SKM-1 treated with dmso at 0.1 percent for 144 hours (cell line): ENCODE results near the gene LRRC10B.
"Not testable (repeated sequence)": the region's sequence is repeated elsewhere in the genome, so short reads cannot be mapped to it uniquely, and the experiment has no call there.

ENCODE experiments used
- DNase-seq: peaks from one replicate; lab custom pipeline; 2025; ENCODE audit not compliant: unreplicated experiment; lab: John Stamatoyannopoulos, UW

The LRRC10B gene

DNA sequence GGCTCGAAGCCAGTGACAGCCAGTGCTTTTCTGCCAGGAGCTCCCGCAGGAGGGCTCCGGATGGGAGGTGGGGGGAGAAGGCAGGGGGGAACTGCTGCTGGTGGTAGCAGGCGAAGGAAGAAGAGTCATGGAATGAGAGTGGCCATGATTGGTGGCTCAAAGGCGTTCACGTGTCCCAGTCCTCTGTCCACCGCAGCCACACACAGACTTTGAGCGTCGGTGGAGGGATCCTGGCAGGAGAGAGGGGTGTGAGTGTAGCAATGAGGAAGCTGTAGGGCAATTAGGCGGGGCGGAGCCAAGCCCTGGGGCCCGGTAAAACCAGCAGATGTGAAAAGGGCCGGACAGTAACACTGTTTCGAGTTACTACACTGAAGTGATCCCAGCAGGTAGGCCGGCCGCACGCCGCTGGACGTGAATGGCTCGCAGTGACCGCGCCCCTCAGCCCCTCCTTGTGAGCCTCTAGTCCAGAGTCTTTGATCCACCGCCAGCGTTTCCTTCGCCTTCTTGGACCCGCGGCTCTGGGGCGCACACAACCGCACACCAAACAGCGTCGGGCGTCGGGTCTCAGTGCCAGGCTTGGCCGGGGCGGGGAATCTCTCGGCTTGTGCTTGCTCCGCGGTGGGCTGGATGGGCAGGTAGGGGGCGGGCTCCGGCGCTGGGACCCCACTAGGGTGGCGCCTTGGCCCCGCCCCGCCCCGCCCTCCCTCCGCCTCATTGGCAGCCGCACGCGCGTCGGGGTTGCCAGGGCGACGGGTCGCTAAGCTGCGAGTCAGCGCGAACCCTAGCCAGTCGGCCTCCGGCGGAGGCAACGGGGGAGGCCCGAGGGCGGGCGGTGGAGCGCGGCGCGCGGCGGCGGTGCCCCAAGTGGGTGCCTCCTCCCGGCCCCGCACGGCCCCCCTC is at the start of gene LRRC10B:
LRRC10B (plus strand) TSS at position 788 of the 900 bp plus-strand sequence. CDS start 250 bp downstream, outside the sequence.
- peak; percentile 26 for DNase-seq

DNA sequence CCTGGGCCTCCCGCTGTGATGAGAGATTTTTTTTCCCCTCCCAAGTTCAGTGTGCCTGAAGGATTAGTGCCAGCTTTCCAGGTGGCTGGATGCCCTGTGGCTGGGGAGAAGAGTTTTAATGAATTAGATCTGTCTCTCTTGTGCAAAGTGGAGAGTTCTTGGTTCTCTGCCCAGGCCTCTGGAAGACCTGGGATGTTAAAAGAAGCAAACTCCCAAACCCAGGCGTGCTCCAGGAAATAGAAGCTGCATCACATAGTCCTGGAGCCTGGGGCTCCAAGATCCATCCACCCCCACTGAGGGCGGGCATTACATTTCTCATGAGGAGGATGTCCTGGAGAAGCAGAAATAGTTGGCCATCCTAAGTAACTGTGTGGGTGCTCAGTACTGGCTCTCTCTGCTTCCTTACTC is 48.1 kb upstream of the LRRC10B start:
- DNase-seq: no peak

- DNase-seq: no peak
These were observed 47.6 kb upstream of the LRRC10B start for GRCh38 chr11:61460986-61461385.

DNA sequence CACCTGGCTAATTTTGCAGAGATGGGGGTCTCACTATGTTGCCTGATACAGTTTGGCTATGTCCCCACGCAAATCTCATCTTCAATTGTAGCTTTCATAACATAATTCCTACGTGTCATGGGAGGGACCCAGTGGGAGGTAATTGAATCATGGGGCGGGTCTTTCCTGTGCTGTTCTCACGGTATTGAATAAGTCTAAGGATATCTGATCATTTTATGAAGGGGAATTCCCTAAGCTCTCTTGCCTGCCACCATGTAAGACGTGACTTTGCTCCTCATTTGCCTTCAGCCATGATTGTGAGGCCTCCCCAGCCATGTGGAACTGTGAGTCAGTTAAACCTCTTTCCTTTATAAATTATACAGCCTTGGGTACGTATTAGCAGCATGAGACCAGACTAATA is 40.9 kb upstream of the LRRC10B start:
- DNase-seq: not testable (repeated sequence)

GRCh38 chr11:61468002-61468401 is 40.5 kb upstream of the LRRC10B start:
- DNase-seq: no peak

DNA sequence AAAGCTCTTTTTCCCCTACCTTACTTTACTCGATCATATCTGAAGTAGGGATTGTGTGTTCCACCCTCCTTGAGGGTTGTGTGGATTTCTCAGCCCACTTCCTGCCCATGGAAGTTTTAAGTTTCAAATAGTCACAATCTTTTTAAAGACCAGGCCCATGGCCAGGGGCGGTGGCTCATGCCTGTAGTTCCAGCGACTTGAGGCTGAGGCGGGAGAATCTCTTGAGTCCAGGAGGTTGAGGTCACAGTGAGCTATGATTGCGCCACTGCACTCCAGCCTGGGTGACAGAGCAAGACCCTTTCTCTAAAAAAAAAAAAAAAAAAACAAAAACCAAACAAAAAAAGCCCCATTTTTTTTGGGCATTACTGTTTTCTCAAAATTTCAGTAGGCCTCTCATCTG is 36.3 kb upstream of the LRRC10B start:
- DNase-seq: no peak

DNA sequence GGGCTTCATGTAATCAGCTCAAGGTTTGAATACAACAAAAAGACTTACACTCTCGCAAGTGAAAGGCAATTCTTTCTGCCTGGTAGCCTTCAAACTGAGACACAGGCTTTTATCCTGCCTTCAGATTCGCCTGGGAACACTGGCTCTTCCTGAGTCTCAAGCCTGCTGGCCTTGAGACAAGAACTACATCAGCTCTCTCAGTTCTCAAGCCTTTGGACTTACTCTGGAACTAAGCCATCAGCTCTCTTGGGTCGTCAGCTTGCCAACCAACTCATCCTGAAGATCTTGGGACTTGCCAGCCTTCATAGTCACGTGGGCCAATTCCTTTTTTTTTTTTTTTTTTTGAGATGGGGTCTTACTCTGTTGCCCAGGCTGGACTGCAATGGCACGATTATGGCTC is 35.7 kb upstream of the LRRC10B start:
- no peak for DNase-seq

DNA sequence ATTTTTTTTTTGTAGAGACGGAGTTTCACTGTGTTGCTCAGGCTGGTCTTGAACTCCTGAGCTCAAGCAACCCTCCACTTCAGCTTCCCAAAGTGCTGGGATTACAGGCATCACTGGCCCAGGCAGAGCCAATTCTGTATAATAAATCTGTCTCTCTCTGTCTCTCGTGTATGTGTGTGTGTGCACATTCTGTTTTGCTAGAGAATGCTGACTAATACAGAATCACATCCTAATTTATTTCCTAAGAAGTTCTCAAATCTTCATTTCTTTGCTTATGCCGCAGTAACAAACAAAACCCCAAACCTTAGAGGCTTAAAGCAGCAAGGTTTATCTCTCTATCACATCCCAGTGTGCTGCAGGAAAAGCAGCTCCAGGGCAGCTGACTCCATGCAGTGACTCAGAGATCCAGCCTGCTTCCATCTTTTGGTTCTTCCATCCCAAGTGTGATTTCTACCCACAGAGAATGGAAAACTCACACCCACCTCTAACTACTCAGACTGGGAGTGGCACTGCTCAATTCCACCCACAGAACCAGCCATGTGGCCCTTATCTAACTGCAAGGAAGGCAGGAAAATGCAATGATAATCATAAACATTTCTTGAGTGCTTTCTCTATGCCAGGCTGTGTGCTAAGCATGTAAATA is 35.1 kb upstream of the LRRC10B start:
- DNase-seq: no peak

DNA sequence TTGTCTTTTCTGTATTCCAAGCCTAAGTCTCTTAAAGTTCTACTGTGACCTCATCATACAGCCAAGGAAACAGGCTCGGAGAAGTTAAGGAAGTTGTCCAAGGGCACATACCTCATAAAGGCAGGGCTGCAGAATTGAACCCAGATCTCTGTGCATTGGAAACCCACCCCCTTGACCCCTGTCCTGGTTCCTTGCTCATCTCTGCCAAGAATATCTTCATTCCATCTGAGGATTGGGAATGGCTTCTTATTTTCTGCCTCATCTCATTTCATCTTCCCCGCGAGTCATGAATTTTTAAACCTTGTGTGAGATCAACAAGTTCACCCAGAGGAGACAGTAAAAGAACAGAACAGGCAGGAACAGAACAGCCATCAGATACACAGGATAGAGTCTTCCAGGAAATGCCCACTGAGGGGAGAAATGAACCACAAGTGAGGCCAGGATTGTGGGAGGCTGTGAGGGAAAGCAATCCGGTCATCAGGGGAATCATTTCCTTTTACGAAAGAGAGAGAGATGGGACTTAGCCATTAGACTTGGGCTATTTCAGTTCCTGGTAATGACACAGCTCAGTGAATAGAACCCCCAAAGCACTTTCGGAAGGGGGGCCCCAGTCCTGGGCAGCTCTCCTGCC is 34.4 kb upstream of the LRRC10B start:
- no peak for DNase-seq

DNA sequence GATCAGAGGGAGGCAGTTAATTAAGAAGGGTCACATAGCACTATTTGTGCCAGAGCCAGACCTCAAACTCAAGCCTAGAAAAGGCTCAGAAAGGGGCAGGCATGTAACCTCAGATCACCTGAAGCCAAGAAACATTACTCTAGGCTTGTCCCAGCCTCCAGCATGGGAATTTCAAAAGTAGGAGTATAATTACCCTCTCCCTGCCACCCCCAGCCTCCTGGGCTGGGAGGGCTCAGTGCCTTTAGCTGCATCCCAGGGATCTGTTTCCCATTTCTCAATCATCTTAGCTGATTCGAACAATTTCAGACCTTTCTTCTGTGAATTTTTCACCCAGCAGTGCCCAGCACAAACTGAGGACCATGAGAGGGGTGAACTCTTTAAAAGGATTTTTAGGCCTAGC is 33.1 kb upstream of the LRRC10B start:
- no peak for DNase-seq

DNA sequence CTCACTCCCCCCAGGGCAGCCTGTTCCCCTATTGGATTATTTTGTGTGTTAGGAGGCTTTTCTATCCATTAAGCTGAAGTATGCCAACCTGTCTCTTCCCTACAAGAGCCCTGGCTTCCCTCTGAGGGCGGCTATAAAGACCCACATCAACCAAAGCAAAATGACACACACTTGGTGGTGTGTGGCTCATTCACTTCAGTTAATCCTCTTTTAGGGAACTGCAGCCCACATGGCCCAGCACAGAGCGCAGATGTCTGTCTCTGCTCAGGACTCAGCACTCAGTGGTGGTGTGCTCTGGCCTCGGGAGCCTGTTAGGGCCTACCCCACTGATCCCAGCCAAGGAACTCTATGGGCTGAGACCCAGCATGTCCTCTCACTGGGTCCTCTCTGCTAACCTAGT is 32.2 kb upstream of the LRRC10B start:
- DNase-seq: no peak

DNA sequence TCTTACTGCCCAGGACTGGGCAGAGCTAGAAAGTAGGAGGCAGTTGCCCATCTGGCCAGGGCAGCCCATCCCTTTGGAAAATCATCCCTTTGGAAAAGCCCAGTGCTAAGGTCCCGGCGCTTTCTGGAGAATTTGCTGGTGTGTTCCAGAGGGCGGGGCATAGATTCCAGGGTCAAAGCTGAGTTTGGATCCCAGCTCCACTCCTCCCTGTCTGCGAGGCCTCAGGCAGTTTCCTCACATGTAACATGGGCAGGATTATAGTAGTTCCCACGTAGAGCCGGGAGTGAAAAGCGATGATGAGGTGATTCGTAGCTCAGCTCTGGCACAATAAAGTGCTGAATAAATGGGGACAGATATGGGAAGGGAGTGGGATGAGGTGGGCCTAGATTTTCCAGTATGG is 31.4 kb upstream of the LRRC10B start:
- DNase-seq: no peak

- DNase-seq: peak; percentile 9
These were observed 30.8 kb upstream of the LRRC10B start for GRCh38 chr11:61477727-61478148.

GRCh38 chr11:61479360-61480058 is 29.0 kb upstream of the LRRC10B start:
- not testable (repeated sequence) for DNase-seq

DNA sequence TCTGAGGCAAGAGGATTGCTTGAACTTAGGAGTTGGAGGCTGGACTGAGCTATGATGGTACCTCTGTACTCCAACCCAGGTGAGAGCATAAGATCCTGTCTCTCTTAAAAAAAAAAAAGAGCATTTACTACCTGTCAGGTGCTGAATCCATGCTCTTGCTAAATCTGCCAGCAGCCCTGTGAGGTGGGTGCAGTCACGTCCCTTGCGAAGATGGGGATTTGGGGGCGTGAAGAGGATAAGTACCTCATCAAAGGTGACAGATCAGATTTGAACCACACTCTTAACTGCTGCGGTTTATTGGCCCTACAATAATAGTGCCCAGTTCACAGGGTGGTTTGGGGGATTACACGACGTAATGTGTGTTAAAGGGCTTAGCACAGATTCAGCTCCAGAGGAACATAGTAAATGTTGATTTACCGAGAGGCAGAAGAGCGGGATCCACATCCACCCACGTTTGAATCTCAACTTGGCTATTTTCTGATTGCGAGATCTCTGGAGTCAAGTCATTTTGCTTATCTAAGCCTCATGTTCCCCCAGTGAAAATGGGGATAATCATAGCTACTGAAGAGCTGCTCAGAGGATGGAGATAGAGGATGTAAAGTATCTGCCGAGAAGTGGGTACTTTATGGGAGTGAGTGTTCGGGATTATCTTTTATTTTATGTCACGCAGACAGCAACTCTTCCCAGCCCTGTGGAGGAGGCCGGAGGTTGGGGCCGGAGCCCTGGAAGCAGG is 28.1 kb upstream of the LRRC10B start:
- DNase-seq: no peak

GRCh38 chr11:61480994-61481335 is 27.6 kb upstream of the LRRC10B start:
- DNase-seq: no peak

GRCh38 chr11:61481806-61482205 is 26.7 kb upstream of the LRRC10B start:
- no peak for DNase-seq

DNA sequence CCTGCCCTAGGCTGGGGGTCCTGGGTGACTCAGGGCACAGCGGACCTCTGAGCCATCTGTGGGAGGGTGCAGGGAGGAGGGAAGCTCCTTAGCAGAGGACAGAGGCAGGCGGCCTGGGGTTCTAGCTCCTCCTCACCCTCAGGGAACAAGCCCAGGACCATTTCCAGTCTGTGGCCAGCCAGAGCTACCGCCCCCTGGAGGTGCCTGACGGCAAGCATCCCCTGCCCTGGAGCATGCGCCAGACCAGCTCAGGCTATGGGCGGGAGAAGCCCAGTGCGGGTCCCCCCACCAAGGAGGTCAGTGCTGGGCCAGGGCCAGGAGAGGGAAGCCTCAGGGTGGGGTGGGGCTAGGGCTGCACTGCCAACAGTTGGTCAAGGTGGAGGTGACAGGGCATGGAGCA is 26.0 kb upstream of the LRRC10B start:
- peak; percentile 14 for DNase-seq

GRCh38 chr11:61484541-61484940 is 24.0 kb upstream of the LRRC10B start:
- DNase-seq: no peak

DNA sequence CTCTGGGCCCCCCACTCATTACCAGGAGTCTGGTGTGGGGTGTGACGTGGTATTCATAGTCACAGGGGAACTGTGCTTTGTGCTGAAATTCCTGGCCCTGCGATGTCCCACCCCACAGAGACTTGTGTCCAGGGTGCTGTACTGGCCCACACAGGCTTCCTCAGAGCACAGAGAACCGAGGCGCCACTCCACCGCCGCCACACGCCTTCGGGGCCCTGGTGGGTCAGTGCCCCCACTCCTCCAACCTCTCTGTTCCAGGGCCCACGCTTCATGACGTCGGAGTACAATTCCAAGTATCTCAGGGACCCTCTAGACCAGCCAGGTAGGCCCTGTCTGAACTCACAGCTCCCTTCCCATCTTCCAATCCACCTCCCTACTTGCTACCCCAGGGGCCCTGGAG is 23.5 kb upstream of the LRRC10B start:
- DNase-seq: no peak
